Kidney epithelial cell (primary cell): ENCODE results near the gene SNRNP48. TPM values are rescaled to one million over a fixed set of nuclear protein-coding genes. Genes with fewer than 3 reads are reported as not detected.

Experiments used
- DNase-seq: peaks from one replicate; pipeline ENCODE4 v3.0.0-alpha.2; 2010; ENCODE audit warnings: low read depth
- H3K27me3 ChIP-seq: 2 replicates; pipeline ENCODE4 v1.6.0; 2011; ENCODE audit warnings: low read length; ENCODE audit not compliant: control insufficient read depth, insufficient read depth
- H3K36me3 ChIP-seq: 2 replicates; pipeline ENCODE4 v1.5.1; 2011; ENCODE audit warnings: low read length; ENCODE audit not compliant: control insufficient read depth, insufficient read depth
- H3K4me3 ChIP-seq: 2 replicates; pipeline ENCODE4 v1.5.1; 2011; ENCODE audit warnings: low read depth, mild to moderate bottlenecking, control low read depth, low read length
- total RNA-seq: library from RNA; depleted of rRNA; stranded (reverse); fragments of >200 nt; gene quantifications from 2 replicates; pipeline ENCODE4 v1.2.3, GENCODE V29; 2015
- TF ChIP-seq, protein P1 (sequence below): IDR thresholded peaks from 2 replicates; pipeline ENCODE4 v1.5.1; 2011; ENCODE audit warnings: mild to moderate bottlenecking, moderate library complexity, low read length, control low read depth, inconsistent platforms; ENCODE audit not compliant: insufficient read depth, poor library complexity, severe bottlenecking

Gene SNRNP48
- total RNA-seq, 1 donor from 2014 or later, result 8.9 TPM

DNA sequence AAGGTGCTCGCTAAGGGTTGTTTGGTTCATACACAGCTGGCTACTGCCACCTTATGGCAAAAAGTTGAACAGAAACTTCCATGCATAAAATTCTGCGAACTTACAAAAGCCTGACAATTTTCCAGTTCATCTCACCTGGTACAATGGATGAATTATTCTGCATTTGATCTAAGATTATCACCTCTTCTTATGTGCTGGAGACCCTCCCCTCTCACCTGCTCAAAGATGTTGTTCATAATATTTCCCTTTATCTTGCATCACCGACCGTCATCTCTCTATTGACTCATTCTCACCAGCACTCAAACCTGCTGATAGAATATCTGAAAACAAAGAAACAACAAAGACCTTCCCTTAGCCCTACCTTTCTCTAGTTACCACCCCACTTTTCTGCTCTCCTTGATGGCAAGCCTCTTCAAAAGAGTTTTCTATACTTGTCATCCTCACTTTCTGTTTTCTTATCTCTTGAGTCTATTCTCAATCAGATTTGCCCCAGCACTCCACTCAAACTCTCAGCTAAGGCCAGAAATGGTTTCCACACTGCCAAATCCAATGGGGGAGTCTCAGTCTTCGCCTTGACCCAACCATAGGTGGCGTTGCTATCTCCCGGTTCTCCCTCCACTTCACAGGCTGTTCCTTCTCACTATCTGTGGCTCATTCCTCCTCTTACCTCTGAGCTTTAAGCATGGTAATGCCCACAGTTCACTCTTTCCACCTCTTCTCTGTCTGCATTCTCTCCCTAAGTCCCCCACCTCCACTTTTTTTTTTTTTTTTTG, 25.8 kb downstream of the SNRNP48 start:
- no peaks in the 10 kb centered on the region for H3K36me3 ChIP-seq
- TF ChIP-seq, protein P1, sequence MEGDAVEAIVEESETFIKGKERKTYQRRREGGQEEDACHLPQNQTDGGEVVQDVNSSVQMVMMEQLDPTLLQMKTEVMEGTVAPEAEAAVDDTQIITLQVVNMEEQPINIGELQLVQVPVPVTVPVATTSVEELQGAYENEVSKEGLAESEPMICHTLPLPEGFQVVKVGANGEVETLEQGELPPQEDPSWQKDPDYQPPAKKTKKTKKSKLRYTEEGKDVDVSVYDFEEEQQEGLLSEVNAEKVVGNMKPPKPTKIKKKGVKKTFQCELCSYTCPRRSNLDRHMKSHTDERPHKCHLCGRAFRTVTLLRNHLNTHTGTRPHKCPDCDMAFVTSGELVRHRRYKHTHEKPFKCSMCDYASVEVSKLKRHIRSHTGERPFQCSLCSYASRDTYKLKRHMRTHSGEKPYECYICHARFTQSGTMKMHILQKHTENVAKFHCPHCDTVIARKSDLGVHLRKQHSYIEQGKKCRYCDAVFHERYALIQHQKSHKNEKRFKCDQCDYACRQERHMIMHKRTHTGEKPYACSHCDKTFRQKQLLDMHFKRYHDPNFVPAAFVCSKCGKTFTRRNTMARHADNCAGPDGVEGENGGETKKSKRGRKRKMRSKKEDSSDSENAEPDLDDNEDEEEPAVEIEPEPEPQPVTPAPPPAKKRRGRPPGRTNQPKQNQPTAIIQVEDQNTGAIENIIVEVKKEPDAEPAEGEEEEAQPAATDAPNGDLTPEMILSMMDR, result peak; percentile 73
- peak; percentile 21 for DNase-seq
- no peaks in the 10 kb centered on the region for H3K27me3 ChIP-seq
- H3K4me3 ChIP-seq, result no peak overlapping the region

DNA sequence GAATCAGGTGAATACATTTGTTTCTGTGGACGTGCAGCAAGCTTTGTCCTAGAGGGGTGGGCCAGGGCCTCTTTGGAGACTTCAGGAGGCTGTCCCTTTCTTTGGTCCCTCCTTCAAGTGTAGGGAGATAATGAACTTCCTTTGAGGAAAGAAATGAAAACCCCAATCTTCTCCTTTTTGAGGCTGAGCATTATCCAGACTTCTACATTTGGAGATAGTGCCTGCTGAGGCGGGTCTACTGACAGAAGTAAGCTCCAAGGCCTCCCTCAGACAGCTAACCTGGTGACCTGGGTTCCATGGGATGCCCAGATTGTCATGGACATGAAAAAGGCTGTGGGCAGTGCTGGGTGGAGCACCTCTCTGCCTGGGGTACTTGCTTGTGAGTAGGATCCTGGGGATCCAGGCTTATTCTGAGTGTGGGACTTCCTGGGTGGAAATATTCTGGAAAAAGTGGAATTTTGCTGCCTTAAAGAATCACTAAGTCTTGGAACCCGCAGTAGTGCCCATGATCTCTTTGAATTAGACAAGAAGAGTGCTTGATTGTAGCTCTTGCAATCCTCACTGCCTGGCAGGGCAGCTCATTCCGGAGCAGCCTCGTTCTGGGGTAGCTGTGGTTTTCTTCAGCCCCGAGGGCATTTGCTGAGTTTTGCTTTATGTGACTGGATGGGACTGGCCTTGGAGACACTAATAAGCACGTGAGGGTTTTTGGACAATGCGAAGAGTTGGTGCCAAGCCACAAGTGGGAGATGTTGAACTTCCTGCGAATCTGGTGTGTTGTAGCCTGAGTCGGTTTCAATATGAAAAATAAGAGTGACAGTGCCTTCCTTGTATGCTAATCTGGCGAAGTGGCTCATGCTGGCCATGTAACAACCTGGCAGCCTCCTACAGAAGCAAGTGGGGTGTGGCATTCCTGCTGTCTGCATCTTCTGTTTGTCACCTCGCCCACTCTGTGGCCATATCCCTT, 28.1 kb downstream of the SNRNP48 start:
- H3K36me3 ChIP-seq, result no peaks in the 10 kb centered on the region
- TF ChIP-seq, protein P1, result no peak
- no peak overlapping the region for H3K4me3 ChIP-seq
- DNase-seq, result peak; percentile 35
- H3K27me3 ChIP-seq, result no peaks in the 10 kb centered on the region

DNA sequence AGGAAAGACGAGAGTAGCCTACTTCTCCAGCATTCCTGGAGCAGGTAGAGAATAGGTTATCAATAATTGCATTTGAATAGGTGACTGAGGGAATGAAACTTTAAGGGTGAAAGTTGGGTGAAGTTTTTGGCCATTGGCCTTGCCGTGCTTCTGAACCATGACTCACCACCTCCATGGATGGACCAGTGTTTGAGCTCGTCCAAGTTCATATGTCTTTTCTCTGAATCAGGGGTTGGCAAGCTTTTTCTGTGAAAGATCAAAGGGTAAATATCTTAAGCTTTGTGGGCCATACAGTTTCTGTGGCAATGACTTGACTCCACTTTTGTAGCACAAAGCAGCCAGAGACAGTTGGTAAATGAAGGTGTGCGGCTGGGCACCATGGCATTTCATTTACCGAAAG, 31.8 kb downstream of the SNRNP48 start:
- Histone ChIP-seq H3K27me3 (no peaks in the 10 kb centered on the region), H3K36me3 (no peaks in the 10 kb centered on the region), H3K4me3 (no peak overlapping the region)
- TF ChIP-seq, protein P1, result no peak
- DNase-seq, result no peak

DNA sequence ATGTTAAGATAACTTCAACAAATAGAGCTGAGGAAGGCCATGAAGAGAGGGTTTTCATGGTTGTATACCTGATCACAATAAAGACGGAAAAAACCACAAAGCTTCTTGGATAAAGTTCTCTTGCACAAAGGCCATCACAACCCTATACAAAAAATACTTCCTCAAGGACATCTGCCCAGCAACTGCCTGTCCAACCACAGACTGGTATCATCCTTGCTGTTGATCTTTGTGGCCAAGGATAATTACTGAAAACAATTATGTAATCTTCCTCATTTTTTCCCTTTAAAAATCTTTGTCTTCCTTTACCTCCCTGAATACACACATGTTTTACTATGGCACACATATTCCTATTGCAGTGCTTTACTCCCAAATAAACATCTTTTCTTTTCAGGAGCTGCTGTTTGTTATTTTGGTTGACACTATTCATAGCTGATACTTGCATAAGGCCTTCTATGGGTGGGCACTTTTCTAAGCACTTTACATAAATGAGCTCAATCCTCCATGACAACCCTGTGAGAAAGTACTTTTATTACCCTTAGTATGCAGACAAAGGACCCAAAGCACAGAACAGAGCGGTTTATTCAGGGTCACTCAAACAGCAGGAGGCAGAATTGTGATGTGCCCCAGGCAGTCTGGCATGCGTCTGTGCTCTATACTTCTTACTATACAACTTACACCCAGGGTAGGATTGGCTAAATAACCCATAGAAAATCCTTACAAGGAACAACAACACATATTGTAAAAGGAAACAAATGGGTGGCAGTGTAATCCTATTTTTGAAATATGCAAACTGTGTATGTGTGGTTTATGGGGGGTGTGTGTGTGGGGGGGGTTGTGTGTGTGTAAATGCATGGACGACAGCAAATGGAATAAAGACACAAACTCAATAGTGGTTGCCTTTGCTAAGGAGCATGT, 35.1 kb downstream of the SNRNP48 start:
- no peak overlapping the region for H3K4me3 ChIP-seq
- H3K27me3 ChIP-seq, result no peaks in the 10 kb centered on the region
- TF ChIP-seq, protein P1, result no peak
- DNase-seq, result no peak
- H3K36me3 ChIP-seq, result no peaks in the 10 kb centered on the region

DNA sequence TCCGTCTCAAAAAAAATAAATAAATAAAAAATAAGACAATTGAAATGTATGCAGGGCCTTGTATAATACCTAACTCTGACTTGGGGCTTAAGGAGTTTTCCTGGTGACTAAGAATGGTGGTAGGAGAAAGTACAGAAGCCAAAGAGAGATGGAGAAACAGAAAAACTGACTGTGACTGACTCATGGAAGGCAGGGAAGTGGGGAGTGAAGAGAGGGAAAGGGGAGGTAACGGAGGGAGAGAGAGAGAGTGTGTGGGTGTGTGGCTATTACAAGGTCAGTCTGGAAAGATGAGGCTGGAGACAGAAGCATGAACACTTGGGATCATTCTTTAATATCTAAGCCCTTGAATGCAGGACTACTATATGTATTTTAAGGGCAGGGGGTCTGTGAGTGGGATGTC, 38.5 kb downstream of the SNRNP48 start:
- H3K4me3 ChIP-seq, result no peak overlapping the region
- TF ChIP-seq, protein P1, result no peak
- H3K36me3 ChIP-seq, result no peaks in the 10 kb centered on the region
- no peak for DNase-seq
- H3K27me3 ChIP-seq, result no peaks in the 10 kb centered on the region
